Right hindlimb (tissue), 1 donor: Measurements from ENCODE around the gene B3GALT5.

Experiments used
- DNase-seq: peaks from one replicate; pipeline ENCODE4 v3.0.0-alpha.2; 2018

The B3GALT5 gene

DNA sequence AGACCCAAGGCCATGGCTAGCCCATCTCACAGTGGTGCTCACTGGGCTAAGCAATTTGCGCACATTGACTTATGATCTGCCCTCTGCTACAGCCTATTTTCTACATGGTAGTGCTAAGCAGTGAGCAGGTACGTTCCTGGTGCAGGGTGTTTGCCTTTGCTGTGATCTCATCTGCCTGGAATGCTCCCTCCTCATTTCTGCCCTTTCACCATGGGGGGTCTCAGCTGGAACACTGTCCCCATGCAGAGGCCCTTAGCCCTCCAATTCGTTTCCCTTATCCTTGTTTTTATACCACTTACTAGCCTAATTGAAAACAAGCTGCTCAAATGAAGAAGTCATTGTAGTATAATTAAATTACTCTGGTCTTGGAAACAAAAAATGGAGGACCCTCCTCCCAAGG, 2.0 kb upstream of the B3GALT5 start:
- DNase-seq: no peak

DNA sequence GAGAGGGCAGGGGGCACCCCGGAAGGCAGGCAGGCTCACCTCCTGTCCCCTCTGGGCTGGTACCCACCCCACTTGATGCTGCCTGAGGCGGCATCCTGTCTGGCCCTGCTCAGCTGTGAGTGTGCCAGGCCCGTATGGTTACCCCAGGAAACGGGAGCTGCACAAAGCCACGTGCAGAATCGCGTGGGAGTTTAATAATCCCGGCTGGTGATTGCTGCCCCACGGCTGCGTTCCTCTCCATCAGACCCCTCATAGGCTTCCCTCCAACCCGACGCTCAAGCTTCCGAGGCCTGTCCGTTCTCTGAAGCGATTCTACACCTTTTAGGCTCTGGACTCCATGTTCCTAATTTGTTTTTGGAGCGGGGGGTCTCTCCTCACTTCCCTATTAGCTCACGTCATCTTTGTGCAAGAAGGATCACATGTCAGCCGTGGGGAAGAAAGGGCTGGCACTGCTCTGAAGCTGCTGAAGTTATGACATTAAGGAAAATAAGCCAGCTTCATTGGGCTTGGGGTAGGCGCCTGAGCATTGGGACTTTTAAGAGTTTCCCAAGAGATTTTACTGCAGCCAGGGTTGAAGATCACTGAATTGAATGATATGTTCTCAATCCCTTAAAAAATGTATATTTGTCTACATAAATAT, 1.1 kb upstream of the B3GALT5 start:
- no peak for DNase-seq

DNA sequence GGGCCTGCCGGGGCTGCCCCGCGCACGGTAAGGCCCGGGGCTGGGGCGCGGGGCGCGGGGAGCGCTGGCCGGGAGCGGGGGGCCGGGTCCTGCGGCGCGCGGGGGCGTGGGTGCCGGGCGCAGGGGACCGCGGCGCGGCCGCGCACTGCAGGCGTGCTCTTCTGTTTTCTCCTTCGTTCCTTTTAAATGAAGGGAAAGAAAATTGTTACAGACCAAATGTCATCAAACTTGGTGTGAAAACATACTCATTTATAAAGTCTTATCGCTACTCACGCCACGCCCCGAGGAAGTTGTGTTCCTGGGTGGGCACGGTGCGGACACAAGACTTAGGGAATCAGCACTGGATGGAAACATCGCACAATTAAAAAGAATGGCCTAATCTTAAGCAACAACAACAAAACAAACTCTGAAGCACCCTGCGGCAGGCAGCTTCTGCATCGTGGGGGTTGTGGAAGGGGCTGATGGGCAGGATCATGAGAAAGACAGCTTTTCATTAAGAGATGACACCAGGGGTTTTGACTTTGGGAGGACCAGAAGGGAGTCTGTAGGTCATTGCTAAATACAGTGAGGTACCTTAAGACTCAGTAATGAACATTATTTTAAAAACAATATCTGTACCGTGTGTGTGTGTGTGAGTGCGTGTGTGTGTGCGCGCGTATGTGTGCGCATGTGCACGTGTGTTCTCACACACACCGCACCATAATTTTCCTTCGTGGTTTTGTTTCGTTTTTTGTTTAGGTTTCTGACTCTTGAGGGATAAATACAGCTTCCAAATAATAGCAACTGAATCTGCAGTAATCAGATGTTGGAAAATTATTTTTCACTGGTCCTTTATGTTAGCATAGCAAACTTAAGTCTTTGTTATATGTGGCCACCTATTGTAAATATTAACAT, 548 bp downstream of the B3GALT5 start:
- no peak for DNase-seq

DNA sequence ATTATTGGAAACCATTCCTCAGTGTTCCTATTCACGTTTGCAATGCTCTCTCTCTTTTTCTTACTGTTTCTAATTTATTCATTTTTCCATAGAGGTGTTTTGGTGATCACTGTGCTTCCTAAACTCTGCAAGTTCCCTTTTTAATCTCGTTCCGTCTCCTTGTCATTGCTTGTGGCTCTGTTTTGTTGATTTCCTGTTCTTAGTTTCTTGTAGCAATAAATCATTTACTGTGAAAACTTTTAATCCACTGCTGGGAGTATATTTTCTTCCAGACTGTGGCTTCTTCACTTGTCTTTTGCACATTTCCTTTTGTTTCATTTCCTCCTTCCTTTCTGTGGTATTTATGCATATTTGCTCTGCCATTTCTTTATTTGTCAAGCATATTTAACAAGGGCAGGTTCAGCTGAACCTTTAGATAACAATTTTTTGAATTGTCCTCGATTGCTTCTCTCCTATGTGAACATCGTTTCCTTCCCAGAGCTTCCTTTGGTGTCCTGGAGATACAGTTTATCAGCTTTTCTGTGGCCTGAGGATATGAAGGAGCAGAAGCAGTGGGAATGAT, 3.6 kb downstream of the B3GALT5 start:
- no peak for DNase-seq

DNA sequence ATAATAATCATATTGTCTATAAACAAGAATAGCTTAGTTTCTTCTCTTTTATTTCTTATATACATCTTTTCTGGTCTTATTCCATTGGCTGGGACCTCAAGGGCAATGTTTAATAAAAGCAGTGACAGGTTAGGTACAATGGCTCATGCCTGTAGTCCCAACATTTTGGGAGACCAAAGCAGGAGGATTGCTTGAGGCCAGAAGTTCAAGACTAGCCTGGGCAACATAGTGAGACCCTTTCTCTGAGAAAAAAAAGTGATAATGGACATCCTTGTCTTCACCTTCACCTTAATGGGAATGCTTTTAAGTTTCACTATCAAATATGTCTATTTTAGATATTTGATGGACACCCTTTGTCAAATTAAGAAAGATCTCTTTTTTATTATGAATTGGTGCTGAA, 8.1 kb downstream of the B3GALT5 start:
- no peak for DNase-seq

DNA sequence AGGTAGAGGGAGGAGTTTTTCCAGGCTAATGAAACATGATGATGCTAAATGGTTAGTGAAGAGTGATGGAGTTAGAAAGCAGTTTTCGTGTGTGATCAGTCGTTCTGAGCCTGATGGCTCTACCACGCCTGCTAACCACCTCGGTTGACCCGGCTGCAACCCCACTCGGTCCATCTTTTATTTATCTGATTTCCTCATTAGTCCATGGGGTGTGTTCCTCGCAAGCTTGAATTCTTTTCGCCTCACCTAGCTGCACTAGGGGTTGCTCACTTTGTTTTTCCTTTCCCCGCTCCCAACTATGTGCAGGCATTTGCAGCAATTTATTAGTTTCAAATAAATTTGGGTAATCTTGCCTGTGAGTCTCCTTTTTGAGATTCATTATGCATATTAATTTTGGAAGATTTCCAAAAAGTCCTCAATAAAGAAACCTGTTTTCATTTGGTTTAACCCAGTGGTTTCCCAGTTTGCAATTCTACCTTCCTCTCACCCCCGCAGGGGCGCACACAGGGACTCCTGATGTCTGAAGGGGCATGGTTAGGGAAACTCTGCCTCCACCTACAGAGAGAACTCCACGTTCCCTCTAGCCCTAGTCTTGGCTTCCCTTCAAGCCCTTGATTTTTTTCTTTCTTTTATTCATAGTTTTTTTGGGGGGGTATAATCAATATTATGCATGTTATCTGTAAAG, 12.6 kb downstream of the B3GALT5 start:
- no peak for DNase-seq

DNA sequence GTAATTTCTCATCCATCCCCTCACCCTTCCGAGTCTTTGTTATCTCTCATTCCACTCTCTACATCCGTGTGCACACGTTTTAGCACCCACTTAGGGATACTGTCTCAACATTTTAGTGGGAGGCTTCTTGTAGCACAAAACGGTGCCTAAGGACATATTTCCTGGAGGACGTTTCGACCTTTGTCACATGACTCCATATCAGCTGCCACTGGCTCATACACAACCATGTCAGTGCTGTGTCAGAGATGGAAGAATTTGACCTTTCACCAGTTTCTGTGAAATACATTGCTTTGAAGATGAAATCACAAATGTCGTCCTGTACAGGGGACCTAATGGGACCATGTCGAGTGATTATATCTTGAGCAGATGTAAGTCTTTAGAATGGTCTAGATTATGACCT, 15.6 kb downstream of the B3GALT5 start:
- DNase-seq: no peak

DNA sequence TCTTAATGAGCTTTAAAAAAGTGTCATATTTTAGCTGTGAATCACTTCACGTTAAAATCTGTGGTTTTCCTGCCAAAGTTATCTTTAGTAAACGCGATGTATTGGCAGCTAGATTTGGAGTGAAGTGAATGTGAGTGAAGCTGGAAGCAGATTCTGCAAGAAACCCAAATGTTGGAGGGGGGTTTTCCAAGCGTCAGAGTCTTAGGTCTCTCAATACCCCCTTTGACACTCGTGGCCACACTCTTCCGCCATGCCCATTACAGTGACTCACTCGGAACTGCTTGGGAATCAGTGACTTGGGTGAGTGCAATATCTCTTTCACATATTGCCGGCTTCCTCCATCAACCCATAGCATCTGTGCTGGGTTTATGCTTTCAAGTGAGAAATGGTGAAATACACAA, 17.5 kb downstream of the B3GALT5 start:
- DNase-seq: no peak

DNA sequence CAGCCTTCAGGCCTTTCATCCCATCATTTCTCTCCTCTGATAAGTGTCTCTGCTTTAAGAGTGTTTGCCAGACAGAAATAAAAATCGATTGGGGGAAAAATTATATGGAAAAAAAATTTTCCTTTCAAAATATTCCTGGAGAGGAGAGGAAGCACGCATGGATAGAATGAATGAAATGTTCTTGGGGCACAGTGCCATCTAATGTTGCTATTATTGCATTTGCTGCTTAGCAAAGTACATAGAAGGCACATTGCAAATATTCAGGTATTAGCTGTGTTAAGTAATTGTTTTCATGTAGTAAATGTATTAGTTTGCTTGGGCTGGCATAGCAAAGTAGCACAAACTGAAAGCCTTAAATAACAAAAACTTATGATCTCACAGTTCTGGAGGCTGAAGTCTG, 18.1 kb downstream of the B3GALT5 start:
- no peak for DNase-seq

DNA sequence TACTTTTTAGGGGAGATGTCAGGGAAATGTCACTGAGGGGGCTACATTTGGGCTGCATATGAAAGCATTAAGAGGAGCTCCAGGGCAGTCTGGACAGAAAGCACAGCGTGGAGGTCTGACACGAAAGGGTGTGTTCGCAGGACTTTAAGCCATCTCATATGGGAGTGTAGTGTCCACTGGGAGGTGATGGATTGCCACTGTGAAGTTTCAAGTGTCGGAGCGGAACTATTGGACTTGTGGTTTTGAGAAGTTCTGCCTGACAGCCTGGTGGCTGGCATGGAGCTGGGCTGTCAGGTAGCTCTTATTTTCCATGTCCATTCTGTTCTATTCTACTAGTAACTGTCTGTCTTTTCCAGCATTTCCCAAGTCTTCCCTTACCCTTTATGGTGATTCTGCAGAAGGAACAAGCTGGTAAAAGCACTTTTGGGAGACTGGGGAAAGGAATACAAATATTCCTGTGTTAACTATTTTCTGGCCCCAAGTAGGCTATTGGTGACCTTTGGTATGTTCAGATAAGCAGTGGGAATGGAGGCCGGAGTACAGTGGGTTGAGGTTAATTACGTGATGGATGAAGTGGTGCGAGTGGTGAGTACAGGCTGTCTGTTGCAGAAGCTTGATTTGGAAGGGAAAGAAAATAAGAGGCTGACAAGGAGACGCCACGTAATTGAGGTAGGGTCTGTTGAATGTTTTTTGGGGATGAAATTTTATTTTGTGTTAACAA, 19.3 kb downstream of the B3GALT5 start:
- no peak for DNase-seq

DNA sequence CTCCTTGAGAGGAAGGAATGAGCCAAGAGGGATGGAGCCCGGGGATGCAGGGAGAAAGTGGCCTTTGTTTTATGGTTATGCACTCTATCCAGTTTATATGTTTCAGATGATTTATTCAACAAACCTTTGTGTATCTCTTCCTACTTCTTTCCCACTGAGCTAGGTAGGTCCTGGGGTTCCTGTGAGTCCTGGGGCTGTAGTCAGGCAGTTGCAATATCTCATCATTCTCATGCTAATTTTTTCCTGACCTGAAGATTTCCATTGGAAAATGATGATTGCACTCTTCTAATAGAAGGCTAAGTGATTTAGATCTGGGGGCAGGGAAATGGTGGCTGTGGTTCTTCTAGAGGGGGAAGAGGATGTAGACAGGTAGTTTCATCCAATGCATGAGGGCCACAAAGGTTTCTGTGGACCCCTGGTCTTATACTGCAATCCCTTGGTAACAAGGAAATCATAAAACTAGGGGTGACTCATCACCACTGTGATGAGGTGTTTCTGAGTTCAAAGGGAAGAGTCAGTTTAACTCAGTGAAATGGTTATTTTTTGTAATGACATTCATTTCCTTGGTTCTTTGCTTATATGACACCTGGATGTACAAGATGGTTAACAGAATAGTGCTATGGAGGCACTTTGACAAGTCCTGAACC, 20.2 kb downstream of the B3GALT5 start:
- DNase-seq: no peak

DNA sequence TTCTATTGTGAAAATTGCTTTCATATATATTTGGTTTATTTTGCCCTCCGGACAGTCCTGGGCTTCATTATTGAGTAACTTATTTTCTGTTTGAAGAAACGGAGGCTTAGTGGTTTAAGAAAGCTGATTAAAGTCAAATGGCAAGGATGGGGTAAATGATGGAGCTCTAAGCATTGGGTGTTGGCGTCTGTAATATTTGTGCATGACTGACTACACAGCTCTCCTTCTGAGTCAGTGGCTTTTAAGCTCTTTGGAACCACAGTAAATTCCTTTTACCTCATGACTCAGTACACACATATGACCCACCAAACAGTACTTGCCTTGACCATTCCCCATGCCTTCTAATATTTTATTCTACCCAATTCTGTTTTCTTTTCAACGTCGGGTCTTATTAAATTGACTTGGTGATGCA, 21.0 kb downstream of the B3GALT5 start:
- DNase-seq: no peak

DNA sequence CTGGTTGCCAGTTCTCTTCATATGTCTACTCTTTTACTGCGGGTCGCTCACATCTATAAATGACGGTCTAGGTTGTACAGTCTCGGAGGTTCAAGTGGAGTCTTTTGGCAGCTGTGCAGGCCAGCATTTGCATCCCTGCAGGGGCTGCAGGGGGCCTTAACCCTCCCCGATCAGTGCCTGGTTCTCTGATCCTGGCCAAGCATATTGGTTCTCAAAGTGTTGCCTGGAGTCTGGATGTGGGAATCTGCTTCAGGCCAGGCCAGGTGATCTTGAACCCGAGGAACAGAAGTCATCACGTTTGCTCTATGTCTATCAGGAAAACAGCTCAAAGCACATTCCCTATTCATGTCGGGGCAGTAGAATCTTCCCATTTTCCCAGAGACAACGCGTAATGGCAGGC, 21.8 kb downstream of the B3GALT5 start:
- no peak for DNase-seq

DNA sequence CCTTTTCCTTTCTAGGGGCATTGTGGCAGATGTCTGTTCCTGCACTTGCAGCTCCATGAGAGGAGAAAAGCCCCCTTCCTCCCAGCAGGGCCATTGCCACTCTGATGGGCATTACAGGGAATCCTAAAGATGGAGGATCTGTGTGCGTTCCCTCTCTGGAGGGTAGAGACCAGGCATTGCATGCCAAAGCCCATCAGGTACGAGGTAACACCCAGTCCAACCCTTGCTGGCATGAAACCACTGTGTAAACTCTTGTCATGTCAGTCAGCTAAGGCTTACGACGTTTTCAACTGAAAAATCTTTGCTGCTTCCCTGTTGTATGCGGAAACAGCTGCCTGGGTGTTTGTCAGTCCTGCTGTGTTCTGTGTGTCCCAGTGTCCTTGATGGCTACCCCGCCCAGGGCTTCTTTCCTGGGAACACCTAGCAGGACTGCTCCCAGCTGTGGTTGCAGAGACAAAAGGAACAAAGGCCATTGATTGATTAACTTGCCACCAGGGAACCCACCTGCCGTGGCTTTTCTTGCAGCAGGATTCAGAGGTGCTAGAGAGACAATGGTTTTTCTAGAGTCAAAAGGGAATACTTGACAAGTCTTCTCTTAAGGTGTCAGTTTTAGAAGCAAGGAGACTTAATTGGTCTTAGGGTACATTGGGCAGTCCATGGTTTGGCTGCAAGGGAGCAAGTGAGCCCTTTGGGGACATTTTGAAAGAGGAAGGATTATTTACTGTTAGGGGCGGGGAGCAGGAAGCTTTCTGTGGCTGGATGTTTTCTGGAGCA, 24.6 kb downstream of the B3GALT5 start:
- DNase-seq: no peak

DNA sequence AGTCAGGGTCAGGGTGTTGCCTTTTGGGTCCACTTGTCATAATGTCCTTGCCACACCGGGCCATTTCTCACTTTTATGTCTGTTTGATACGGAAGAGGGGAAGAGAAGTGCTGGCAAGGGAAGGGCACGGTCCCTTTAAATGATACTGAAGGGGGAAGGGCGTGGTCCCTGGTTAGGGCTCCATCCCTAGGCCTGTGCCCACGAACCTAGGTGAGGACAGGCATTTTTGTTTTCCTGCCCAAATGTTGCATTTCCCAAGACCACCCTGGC, 25.2 kb downstream of the B3GALT5 start:
- DNase-seq: no peak

DNA sequence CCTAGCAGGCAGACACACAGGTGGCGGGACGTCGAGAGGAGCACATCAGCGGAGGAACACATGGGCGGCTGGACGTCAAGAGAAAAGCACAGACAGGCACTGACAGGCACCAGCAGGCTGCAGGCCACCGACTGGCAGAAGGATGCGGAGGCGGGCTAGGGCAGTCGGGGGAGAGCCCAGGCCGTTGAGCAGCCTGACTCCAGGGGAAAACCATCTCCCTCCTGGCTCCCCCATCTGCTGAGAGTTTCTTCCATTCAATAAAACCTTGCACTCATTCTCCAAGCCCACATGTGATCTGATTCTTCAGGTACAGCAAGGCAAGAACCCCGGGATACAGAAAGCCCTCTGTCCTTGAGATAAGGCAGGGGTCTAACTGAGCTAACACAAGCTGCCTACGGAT, 25.5 kb downstream of the B3GALT5 start:
- no peak for DNase-seq

DNA sequence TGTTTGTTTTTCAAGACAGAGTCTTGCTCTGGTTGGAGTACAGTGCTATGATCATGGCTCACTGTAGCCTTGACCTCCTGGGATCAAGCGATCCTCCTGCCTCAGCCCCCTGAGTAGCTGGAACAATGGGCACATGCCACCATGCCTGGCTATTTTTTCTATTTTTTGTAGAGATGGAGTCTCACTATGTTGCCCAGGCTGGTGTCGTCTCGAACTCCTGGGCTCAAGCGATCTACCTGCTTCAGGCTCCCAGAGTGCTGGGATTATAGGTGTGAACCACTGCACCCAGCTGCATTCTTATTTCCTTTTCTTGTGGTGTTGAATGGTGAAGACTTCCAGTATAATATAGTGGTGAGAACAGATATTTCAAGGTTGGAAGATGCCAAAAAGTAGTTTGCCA, 28.0 kb downstream of the B3GALT5 start:
- no peak for DNase-seq

DNA sequence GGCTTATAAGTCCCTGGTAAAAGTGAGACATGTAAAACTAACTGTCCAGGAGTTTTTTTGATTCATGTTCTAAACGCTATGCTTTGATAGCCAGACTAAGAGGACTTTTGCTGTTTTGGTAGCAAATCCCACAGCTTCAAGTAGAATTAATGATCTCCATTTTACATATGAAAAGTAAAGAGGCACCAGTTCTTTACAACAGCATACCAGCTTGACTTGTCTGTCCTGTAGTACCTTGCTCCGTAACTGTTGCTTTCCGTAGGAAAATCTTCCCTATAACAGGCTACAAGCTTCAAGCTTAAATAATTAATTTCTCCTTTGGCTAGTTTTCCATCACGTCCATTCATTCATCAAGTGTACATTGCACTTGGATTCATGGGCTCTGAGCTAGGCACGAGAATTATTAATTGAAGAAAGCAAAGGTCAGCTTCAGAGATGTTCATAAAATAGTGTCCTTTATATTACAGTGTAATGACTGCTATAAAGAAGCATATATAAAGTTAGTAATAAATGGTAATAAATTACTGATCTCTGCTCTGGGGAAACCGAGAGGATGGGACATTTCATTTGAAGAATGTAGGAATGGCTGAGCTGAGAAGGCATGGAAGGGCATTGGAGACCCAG, 29.2 kb downstream of the B3GALT5 start:
- DNase-seq: no peak

DNA sequence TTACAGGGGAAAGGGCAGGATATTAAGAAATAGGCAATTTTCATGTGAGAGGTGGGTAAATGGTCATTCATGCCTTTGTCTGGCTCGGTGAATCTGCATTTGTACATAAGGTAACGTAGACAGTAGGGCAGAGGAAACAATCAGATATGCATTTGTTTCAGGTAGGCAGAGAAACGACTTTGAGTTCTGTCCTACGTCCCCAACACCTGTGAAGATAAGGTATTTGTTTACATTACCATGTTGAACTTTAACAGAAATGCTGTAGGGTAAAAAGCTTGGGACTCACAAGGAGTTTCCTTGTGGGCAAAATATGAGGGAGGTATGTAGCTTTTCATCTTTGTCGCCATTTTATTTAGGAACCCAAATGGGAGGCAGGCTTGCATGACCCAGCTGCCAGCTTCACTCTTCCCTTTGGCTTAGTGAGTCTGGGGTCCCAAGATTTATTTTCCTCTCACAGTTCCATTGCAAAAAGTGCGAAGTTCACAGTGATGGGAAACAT, 31.4 kb downstream of the B3GALT5 start:
- DNase-seq: no peak

DNA sequence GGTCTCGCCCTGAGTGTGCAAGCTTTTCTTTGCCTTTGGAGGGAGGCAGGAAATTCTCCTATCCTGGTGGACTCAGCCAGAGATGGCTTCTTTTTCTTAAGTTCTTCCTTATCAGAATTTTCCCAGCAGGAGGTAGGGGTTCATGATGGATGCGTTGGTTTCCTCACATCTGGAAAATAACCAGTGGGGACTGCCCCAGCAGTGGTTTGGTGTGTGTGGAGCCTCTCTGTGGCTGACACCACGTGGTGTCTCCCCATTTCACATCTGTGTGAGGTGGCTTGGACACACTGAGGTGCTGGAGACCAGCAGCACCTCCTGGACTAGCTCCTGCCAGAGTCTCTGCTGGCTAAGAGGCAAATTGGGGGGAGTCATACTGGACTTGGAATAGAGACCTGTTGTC, 32.6 kb downstream of the B3GALT5 start:
- DNase-seq: no peak

DNA sequence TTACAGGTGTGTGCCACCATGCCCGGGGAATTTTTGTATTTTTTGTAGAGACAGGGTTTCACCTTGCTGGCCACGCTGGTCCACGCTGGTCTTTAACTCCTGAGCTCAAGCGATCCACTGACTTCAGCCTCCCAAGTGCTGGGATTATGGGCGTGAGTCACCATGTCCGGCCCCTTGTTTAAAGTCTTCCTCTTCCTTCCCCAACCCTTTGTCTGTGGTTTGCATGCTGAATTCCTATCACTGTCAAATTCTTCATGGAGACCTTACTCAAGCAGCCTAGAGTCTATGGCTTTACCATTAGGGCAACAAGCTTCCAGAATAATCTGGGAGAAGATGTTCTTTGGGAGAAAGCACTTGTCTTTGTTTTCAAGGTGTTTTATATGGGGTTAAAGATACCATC, 34.7 kb downstream of the B3GALT5 start:
- DNase-seq: no peak
